Loucy (cell line): Measurements from ENCODE around the gene GTF2A1.

Experiments used
- CTCF ChIP-seq: fragments of 200-600 bp; sonication (generic); conservative IDR thresholded peaks from 2 replicates; pipeline ENCODE4 v1.5.1; 2014; ENCODE audit warnings: mild to moderate bottlenecking, antibody characterized with exemption, low read length
- EZH2phosphoT487 ChIP-seq: fragments of 200-600 bp; IDR thresholded peaks from 2 replicates; pipeline ENCODE4 v1.6.1; 2018; ENCODE audit warnings: antibody characterized with exemption, mild to moderate bottlenecking, moderate library complexity, borderline replicate concordance

- TF ChIP-seq EZH2phosphoT487 (no peak), CTCF (no peak)
Observed at GRCh38 chr14:81208489-81208888, 12.3 kb downstream of the GTF2A1 start.
